CD4-positive, alpha-beta T cell treated with Interleukin-10 for 1 hour (primary cell): Measurements from ENCODE around the gene TDRD3.

Experiments
- DNase-seq: peaks from one replicate; pipeline ENCODE4 v3.0.0-alpha.2; 2020

The TDRD3 gene

GRCh38 chr13:60583196-60583888, 186.3 kb downstream of the TDRD3 start:
- no peak for DNase-seq

GRCh38 chr13:60583911-60584753, 187.1 kb downstream of the TDRD3 start:
- DNase-seq = no peak

GRCh38 chr13:60584976-60585375, 188.0 kb downstream of the TDRD3 start:
- DNase-seq = no peak

GRCh38 chr13:60590800-60591747, 194.1 kb downstream of the TDRD3 start:
- DNase-seq = no peak

- DNase-seq = no peak
Measured at GRCh38 chr13:60603049-60603448, 206.0 kb downstream of the TDRD3 start.

- no peak for DNase-seq
Measured at GRCh38 chr13:60604058-60604457, 207.0 kb downstream of the TDRD3 start.

- no peak for DNase-seq
Measured at GRCh38 chr13:60608954-60609353, 211.9 kb downstream of the TDRD3 start.

GRCh38 chr13:60611523-60611922, 214.5 kb downstream of the TDRD3 start:
- no peak for DNase-seq

- no peak for DNase-seq
Measured at GRCh38 chr13:60612593-60612992, 215.6 kb downstream of the TDRD3 start.

- no peak for DNase-seq
Measured at GRCh38 chr13:60613080-60613479, 216.1 kb downstream of the TDRD3 start.

GRCh38 chr13:60617991-60618733, 221.1 kb downstream of the TDRD3 start:
- no peak for DNase-seq

GRCh38 chr13:60619461-60619860, 222.4 kb downstream of the TDRD3 start:
- DNase-seq = no peak

GRCh38 chr13:60620611-60621395, 223.8 kb downstream of the TDRD3 start:
- DNase-seq = no peak

GRCh38 chr13:60623151-60623550, 226.1 kb downstream of the TDRD3 start:
- no peak for DNase-seq
